HG03460 (cell line): Measurements from ENCODE around the gene ASCL5.

Experiments
- ATAC-seq: cut with Tn5 transposase; IDR thresholded peaks from one replicate; pipeline ENCODE4 v1.9.1; 2021; ENCODE audit not compliant: unreplicated experiment

The ASCL5 gene

DNA sequence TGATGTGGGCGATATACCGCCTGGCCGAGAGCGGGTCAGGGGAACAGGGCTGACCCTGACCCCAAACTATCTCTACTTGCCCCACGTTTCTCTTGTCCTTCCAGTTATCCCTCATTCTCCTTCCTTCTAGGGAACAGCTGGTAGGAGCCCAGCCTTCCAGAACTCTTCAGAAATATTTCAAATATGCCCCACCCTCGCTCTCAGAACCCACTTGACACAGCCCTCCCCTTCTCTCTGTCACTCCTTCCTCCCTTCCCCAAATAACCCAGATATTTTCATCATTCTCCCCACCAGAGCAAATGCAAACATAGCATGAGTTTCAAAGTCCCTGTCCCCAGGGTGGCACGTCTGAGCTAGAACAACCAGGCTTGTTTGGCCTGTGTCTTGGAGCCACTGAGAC is 15.8 kb downstream of the ASCL5 start:
- ATAC-seq, result no peak

DNA sequence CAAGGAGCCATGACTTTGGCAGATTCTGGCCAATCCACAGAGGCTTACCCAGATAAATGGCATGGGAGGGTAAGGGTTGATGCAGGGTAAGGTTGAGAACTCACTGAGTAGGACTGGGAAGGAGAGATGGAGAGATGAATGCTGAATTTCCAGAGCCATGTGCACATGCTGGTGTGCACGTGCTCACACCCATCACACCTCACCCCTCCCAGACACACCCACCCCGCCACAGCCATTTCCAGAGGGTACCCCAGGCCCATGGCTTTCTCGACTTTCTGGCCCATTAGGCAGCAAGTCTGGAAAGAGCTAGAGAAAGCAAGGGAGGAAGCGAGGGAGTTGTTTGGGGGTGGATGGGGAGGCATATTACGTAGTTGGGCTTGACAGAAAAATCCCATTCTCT is 16.4 kb downstream of the ASCL5 start:
- ATAC-seq, result no peak

DNA sequence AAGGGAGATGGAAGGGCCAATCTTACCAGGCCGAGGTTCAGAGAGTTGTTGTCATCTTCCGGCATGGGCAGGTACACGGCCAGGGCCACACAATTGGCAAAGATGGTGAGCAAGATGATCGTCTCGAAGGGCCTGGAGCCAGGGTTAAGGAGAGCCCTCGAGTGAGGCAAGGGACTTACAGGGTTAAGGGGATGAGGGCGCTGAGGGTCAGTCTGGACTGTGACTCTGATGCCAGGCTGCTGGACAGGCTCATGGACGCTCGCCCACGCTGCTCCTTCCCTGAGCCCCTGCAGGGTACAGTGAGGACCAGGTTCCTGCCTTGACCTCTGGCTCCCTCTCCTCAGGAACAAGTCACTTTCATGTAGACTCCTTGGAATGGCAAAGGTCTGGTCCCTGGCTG is 16.8 kb downstream of the ASCL5 start:
- ATAC-seq, result no peak

DNA sequence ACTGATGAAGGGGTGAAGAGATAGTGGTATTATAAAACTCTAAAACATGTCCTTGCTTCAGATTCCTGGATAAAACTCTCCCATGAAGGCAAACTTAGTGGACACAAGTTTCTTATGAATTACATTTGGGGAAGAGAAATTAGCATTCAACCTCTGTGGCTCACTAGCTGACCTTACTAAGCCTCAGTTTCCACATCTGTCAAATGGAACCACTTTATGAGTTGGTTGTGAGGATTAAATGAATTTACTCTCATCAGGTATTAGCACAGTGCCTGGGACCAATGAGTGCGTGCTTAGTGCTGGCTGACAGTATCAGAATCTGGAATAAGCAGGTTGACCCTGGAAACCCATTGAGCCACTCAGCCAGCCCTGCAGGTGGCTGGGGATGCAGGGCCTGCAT is 17.3 kb downstream of the ASCL5 start:
- no peak for ATAC-seq

DNA sequence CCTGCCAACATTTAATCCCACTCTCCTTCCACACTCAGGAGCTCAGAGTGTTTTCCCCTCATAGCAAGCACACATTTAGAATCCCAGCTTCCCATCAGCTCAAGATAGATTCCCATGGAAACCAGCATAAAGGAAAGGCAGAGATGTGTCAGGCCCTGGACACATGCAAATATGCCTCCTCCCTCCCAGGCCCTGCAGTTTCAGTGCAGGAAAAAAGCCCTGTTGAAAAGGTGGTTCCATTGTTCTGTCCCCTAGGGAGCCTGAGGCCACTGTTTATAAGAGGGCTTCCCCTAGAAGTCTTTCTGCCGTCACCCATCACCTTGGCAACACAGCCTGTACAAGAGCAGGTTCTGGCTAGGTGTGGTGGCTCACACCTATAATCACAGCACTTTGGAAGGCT is 18.4 kb downstream of the ASCL5 start:
- no peak for ATAC-seq

DNA sequence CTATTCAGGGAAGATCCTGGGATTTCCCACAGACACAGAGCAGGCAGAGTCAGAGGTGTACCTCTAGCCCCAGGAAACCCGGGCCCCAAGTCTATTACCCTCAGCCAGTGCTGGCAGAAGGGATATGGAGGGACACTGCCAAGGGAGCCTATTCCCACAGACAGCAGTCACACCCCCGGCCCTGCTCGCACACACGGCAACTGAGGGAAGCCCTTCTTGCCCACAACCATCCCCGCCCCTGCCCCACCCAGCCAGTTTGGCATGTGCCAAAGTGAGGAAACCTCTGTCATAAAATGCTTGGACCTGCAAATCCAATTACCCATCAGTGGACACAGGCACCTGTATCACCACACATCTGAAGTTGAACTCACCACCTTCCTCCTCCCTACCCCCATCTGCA is 21.3 kb downstream of the ASCL5 start:
- ATAC-seq, result no peak

DNA sequence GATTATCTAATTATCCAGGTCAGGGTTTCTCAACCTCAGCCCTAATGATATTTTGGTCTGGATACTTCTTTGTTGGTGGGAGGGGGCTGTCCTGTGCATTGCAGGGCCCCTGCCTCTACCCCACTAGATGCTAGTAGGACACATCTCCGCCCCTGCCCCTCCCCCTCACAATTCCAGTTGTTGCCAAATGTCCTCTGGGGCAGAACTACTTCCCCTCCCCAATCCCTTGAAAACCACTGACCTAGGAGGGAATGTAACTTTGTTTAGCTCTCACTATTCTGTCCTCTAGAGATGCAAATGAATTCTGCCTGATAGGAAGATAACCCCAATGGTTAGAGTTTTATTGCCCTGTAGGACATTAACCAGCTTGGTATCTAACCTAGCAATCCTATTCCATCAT is 22.8 kb downstream of the ASCL5 start:
- no peak for ATAC-seq

DNA sequence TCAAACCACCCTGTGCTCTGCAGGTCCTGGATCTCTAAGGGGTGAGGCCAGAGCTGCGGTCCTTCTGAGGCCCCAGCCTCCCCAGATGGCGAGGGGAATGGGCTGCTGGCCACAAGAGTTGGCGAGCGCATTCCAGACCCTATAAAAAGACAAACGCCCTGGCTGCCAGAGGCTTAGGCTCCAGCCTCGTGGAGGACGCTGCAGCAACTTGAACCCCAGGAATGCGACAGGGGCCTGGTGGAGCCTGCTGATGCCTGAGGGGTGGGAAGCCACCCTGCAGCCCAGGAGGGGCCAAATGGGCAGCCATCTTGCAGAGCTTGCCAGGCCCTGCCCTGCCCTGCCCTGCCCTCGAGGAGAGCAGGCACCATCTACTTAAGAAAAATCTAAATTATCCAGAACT is 23.3 kb downstream of the ASCL5 start:
- no peak for ATAC-seq

DNA sequence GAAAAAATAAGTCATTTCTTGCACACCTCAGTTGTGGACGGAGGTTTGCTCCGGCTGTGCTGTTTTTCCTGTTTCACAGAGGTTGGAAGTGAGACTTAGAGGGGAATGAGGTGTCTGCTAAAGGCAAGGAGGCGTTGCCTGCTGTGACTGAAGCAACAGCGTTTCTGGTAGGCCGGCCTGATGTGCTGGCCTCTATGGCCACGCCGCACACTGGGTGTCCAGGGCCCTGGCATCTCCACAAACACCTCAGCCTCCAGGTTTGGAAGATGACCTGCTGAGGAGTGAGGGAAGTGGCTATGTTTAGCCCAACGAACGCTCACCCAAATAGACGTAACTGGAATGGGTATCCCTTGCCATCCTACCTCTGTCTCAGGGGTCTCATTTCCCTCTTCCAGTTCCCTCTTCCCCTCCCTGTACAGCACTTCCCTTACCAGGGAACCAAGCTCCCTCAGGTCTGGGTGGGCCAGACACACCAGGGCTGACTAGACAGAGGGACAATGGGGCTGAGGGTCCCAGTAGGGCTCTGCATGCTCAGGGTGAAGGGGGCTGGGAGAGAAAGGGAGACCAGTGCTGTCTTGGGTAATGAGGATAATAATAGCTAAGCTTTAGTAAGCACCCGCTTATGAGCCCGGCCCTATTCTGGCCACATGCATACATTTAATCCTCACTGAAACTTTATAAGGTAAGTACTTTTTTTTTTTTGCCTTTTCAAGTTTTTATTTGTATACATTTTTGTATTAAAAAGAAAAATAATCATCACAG is 26.6 kb downstream of the ASCL5 start:
- ATAC-seq, result no peak

DNA sequence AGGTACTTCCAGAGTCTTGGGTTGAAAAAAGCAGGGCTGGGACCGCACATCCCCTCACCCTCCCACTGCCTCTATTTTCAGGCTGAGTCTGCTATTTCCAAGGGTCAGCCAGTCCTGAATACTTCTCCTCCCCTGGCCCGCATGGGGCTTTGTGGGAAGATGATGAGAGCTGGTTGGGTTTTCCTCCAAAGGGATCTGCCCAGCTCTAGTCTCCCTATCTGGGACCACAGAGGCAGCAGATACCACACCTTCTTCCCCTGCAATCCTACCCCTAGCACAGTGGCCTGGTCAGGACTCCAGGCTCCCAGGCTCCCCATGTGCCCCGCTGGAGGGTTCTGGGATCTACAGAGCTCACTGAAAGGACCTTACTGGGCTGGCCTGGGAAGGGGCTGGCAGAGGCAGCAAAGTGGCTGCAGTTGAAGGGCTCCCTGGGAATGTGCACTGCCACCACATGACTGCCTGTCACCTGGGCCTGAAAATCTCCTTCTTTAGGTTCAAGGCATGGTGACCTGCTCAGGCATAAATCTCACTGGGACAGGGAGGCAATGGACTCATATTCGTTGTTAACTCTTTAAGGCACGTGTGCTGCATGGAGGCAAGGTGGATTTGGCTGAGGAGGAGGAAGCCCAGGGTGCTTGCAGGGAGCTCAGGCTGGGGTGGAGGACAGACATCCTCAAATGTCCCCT is 27.8 kb downstream of the ASCL5 start:
- no peak for ATAC-seq

DNA sequence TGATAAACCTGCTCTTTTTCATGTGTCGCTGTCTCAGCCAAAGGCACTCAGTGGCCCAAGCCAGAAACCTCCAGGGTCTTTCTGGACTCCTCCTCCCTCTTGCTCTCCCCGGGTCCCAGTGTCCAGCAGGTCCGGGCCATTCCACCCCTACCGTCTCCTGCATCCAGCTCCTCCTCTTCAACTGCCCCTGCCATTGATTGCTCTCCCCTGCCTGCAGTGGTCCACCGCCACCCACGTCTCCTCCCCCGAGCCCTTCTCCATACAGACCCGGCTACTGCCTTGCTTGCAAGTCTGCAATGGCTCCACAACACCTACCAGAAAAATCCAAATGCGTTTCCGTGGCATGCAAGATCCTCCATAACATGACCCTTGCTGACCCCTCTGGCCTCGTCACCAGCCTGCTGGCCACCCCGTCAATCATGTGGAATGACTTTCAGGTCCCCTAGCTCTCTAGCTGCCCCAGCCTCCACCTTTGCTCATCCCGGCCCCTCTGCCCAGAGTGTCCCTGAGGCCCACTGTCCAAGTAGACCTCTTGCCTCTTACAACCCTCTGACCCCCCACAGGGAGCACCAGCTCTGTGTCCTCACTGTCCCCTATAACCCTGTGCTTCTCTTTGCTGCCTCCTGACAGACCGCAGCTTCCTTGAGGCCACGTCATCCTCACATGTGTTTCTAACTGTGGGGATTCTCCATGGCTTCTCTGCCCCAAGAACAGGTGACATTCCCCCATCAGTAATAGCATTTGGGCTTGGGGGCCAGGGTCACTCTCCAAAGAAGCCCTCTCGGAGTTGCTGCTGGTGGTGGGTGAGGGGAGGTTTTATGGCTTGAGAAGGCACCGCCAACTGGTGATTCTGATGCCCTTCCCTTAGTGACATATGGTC is 29.8 kb downstream of the ASCL5 start:
- no peak for ATAC-seq

DNA sequence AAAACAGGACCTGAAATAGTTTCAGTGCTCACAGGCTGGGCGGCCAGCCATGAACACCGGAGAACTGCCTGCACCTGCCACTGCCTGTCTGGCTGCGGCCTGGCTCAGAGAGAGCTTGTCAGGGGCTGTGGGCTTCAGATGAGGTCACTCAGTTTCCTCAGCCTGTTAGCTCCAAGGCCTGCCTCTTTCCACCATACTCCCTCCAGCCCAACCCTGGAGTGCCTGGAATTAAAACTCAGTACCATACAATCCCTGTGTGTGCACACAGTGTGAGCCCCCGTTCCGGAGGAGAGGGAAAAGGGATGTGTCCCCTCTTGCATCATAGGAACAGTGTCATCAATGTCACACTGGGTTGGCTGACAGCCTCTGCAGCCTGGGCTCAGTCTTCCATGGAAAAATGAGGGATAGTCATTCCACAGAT is 30.9 kb downstream of the ASCL5 start:
- ATAC-seq, result no peak

DNA sequence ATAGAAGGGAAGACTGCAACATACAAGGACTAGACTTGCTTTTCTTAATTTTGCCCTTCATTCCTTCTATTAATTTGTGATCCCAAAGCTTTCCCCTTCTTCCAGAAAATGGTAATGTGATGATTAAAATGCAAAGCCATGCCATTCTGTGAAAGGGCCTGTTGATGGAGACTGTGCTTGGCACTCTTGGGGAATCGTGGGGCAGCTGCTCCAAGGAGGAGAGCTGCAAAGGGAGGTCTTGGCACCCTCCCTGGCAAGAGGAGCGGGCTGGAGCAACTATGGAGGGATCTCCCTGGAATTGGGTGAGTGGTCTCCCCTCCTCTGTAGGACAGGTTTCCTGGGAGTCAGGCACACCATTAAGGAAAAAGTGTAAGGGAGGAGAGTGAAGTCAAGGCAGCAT is 31.4 kb downstream of the ASCL5 start:
- ATAC-seq, result no peak

DNA sequence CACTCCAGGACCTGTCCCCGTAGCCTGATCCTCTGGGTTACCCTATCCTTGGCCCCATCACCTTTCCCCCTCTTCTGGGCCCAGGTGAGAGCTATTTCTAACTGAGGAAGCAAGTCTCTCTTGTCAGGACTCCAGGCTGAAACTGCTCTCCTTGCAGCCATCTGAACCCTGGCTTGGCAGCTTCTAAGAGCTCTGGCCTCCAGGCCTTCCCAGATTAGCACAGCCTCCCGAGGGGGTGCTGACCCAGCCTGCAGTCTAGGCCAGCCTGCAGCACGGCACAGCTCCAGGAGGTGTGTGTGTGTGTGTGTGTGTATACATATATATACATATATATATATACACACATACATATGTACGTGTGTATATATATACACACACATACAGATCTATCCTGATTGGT is 32.2 kb downstream of the ASCL5 start:
- ATAC-seq, result no peak

DNA sequence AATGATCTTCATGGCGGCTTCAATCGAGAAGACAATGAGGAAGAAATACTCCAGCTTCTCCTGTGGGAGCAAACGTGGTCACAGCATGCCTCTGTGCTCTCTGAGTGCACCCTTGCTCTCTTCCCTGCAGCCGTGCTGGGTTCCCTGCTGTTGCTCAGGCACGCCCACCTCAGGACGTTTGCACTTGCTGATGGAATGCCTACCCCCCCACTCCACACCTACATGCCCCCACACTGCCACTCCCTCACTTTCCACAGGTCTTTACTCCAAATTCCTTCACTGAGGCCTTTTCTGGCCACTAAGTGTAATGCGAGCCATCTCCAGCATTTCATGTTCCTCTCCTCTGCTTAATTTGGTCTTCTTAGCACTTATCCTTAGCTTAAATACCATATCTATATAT is 33.0 kb downstream of the ASCL5 start:
- ATAC-seq, result no peak

DNA sequence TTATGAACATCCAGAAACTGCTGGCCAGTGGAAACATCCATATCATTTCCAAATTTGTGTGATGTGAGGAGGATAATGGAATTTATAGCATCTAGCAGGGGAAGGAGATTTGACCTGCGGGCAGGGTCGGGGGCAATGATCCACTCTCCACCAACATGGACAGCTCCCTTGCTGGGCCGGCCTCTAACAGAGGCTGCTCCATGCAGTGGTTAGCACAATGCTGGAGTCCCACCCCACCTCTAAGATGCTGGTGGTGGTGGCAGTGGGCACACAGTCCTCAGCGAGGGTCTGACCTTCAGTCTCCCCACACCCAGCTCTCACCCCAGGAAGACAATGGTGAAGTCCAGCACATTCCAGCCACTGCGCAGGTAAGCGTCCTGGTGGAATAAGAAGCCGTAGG is 33.4 kb downstream of the ASCL5 start:
- ATAC-seq, result no peak

DNA sequence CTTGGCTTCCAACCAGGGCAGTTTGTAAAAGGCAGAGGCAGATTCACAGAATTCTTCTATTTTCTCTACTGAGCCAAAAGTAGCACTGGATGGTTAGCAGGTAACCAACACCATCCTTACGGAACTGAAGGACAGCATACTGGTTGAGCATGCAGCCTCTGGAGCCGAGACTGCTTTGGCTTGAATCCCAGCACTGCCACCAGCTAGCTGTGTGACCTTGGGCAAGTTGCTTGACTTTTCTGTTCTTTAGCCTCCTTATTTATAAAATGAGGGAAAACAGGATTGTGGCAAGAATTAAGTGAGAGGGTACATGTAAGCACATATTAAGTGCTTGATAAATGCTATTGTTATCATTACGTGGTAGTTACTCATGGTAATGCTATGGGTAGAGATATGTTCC is 34.2 kb downstream of the ASCL5 start:
- ATAC-seq, result no peak

DNA sequence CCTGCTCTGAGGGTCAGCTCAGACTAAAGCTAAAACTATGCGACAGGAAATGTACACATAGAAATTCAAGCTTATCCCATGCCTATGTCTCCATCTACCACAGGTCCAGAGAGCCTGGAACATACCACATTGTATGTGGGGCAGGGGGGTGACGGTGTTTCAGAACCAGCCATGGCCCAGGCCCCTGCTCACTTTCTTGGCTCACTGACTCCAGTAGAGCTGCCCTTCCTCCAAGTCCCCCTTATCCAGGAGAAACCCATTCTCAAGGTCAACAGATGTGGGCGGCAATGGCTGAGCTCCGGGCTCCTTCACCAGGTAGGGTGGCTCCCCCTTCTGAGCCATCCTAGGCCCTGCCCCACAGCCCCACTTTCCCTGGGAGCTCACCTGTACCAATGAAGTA is 35.7 kb downstream of the ASCL5 start:
- no peak for ATAC-seq

DNA sequence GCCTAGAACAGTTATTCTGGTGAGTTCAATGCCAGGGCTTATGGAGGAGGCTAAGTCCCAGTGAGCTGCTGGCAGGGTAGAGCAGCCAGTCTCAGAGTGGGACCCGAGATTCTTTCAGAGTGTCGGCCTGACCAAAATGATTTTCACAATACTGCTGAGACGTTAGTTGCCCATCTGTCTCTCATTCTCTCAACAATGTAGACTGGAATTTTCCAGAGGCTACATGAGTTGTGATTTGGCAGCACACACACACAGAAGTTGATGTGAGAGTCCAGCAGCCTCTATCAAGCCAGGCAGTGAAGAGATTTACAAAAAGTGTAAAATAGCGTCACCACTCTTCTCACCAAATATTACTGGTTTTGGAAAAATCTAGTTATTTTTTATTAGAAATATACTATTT is 36.4 kb downstream of the ASCL5 start:
- ATAC-seq, result no peak

DNA sequence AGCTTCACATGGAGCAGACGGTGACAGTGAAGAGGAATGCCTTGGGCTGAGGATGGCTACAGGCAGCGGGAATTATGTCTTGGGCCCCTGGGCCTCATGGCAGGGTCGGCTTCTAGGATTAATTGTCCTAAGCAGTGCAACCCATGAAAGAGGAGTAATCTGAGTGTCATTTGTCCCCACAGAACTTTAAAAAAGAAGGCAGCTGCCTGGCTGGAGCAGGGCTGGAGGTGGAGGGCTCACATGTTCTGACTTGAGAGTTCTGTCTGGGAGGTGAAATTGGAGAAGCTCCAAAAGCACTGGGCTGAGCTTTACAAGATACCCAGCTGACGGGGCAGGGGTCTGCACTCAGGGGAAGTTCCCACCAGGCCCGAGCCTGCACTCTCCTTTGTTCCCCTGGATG is 37.4 kb downstream of the ASCL5 start:
- no peak for ATAC-seq

DNA sequence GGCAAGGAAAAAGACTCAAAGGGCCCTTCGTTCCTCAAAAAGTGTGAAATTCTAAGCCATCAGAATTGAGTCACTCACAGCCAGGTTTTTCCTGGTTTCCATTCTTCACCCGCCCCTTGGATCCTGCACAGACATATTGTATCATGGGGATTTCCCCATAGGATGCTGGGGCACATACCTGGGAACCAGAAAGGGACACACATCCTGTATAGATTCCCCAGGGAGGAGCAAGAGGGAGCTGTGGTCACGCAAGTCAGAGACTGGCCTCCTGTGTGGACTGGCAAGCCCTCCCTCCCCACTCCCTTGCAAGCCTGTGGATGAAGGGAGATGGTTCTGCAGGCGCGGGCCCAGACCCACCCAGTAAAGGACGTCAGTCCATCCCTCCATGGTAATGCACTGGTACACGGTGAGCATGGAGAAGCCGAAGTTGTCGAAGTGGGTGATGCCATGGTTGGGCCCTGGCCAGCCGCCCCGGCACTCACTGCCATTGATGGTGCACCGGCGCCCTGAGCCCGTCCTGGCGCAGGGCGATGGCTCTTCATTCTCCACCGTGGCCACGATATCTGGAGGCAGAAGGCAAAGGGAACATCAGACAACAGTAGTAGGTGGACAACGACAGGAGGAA is 38.0 kb downstream of the ASCL5 start:
- no peak for ATAC-seq
